HCT116 (cell line): ENCODE data around the gene IL6R. TPM values are rescaled to one million over a fixed set of nuclear protein-coding genes. Genes with fewer than 3 reads are reported as not detected.

Source experiments
- ATAC-seq: fragments of 200-7000 bp; cut with Tn5 transposase; 2 replicates; pipeline ENCODE4 v1.9.1; 2020; ENCODE audit warnings: mild to moderate bottlenecking, moderate library complexity
- BruUV-seq: library from RNA; stranded (reverse); fragments of 400-500 nt; replicated peaks from 2 replicates; lab custom pipeline; 2021; lab: Mats Ljungman, UMichigan
- CTCF ChIA-PET: fragments of 300-600 bp; sonication (Branson Sonifier 250); formaldehyde crosslinking; loops from one replicate; lab custom pipeline; 2021; ENCODE audit warnings: antibody characterized with exemption; lab: Charles Lee
- POLR2A ChIA-PET: fragments of 300-600, 350-600 bp; sonication (Branson Sonifier 250); formaldehyde crosslinking; loops from one replicate; lab custom pipeline; 2021; ENCODE audit warnings: antibody characterized with exemption; lab: Charles Lee
- RAD21 ChIA-PET, 2 experiments: fragments of 300-600 bp; sonication (Branson Sonifier 250); formaldehyde crosslinking; loops; one replicate each; lab custom pipeline; 2023; ENCODE audit warnings: low total read pairs in 2 of 2; ENCODE audit not compliant: uncharacterized antibody in 2 of 2, unreplicated experiment in 2 of 2, low non-redundant PET in 1 of 2; lab: Charles Lee
- DNase-seq: peaks from one replicate; pipeline ENCODE4 v3.0.0-alpha.2; 2010; ENCODE audit warnings: low read depth, low spot score
- H2AFZ ChIP-seq: fragments of 200-600 bp; shearing (Covaris generic), sonication (generic); 2 replicates; pipeline ENCODE4 v1.6.1; 2017; ENCODE audit warnings: low read depth, mixed run types, mixed read lengths, antibody characterized with exemption, low read length; ENCODE audit not compliant: poor library complexity, severe bottlenecking
- H3K27ac ChIP-seq: 2 replicates; pipeline ENCODE4 v1.5.1; 2012; ENCODE audit warnings: low read depth, low read length
- H3K27me3 ChIP-seq: fragments of 200-600 bp; sonication (generic); 2 replicates; pipeline ENCODE4 v1.6.1; 2016; ENCODE audit warnings: mixed run types, low read length, mixed read lengths; ENCODE audit not compliant: insufficient read depth
- H3K36me3 ChIP-seq, 2 experiments: fragments of 200-500 bp in 1 of 2; fragments of 200-600 bp in 1 of 2; sonication (Bioruptor generic) in 1 of 2; sonication (generic) in 1 of 2; 2 replicates each; pipeline versions ENCODE4 v1.5.1 to v1.6.1; 2014 to 2016; ENCODE audit warnings: low read length in 2 of 2, inconsistent platforms in 1 of 2, mixed read lengths in 1 of 2, mixed run types in 1 of 2; ENCODE audit not compliant: insufficient read depth in 2 of 2, control insufficient read depth in 1 of 2
- H3K4me1 ChIP-seq, 2 experiments: fragments of 200-600 bp in 1 of 2; sonication (generic) in 1 of 2; 2 replicates each; pipeline versions ENCODE4 v1.5.1 to v1.6.1; 2012 to 2017; ENCODE audit warnings: low read length in 2 of 2, inconsistent platforms in 1 of 2, mild to moderate bottlenecking in 1 of 2, mixed read lengths in 1 of 2, mixed run types in 1 of 2, moderate library complexity in 1 of 2; ENCODE audit not compliant: insufficient read depth in 2 of 2, control insufficient read depth in 1 of 2
- H3K4me2 ChIP-seq: fragments of 200-600 bp; sonication (generic); 2 replicates; pipeline ENCODE4 v1.6.1; 2017; ENCODE audit warnings: mixed run types, low read length, mixed read lengths
- H3K4me3 ChIP-seq, 2 experiments: fragments of 200-600 bp in 1 of 2; sonication (generic) in 1 of 2; replicated peaks in 1 of 2; 2 replicates each; pipeline ENCODE4 v1.5.1; 2011 to 2016; ENCODE audit warnings: low read length in 2 of 2, control low read depth in 1 of 2, low read depth in 1 of 2, mild to moderate bottlenecking in 1 of 2, mixed read lengths in 1 of 2, mixed run types in 1 of 2
- H3K79me2 ChIP-seq: fragments of 200-600 bp; sonication (generic); 2 replicates; pipeline ENCODE4 v1.6.1; 2017; ENCODE audit warnings: mild to moderate bottlenecking, mixed run types, low read length, moderate library complexity, mixed read lengths; ENCODE audit not compliant: insufficient read depth
- H3K9ac ChIP-seq: fragments of 200-600 bp; sonication (generic); 2 replicates; pipeline ENCODE4 v1.6.1; 2016; ENCODE audit warnings: low read length, mixed read lengths
- H3K9me2 ChIP-seq: fragments of 200-600 bp; sonication (generic), shearing (Covaris generic); 2 replicates; pipeline ENCODE4 v1.6.1; 2017; ENCODE audit warnings: mixed run types, mild to moderate bottlenecking, moderate library complexity; ENCODE audit not compliant: insufficient read depth
- H3K9me3 ChIP-seq, 2 experiments: fragments of 200-500 bp in 1 of 2; fragments of 200-600 bp in 1 of 2; sonication (Bioruptor generic) in 1 of 2; sonication (generic) in 1 of 2; 2 replicates each; pipeline ENCODE4 v1.6.1; 2014 to 2017; ENCODE audit warnings: low read length in 2 of 2, mixed read lengths in 2 of 2, inconsistent platforms in 1 of 2, low read depth in 1 of 2, mild to moderate bottlenecking in 1 of 2, mixed run types in 1 of 2, moderate library complexity in 1 of 2; ENCODE audit not compliant: control insufficient read depth in 1 of 2, insufficient read depth in 1 of 2
- H4K20me1 ChIP-seq: fragments of 200-600 bp; sonication (generic), shearing (Covaris generic); 2 replicates; pipeline ENCODE4 v1.6.1; 2017; ENCODE audit warnings: mixed run types, mild to moderate bottlenecking, moderate library complexity; ENCODE audit not compliant: insufficient read depth
- CEBPB ChIP-seq: IDR thresholded peaks from 2 replicates; pipeline ENCODE4 v1.6.1; 2012; ENCODE audit warnings: low read depth
- EGR1 ChIP-seq: IDR thresholded peaks from 2 replicates; pipeline ENCODE4 v1.6.1; 2012; ENCODE audit warnings: low read depth
- ELF1 ChIP-seq: IDR thresholded peaks from 2 replicates; pipeline ENCODE4 v1.6.1; 2012; ENCODE audit warnings: low read depth, borderline replicate concordance
- EZH2 ChIP-seq: fragments of 200-600 bp; sonication (generic); IDR thresholded peaks from 2 replicates; pipeline ENCODE4 v1.6.1; 2017; ENCODE audit warnings: antibody characterized with exemption, mixed run types
- EZH2phosphoT487 ChIP-seq: fragments of 200-600 bp; IDR thresholded peaks from 2 replicates; pipeline ENCODE4 v1.6.1; 2018; ENCODE audit warnings: antibody characterized with exemption, borderline replicate concordance
- FOSL1 ChIP-seq: IDR thresholded peaks from 2 replicates; pipeline ENCODE4 v1.6.1; 2012; ENCODE audit warnings: low read depth
- JUND ChIP-seq: IDR thresholded peaks from 2 replicates; pipeline ENCODE4 v1.6.1; 2012
- POLR2AphosphoS5 ChIP-seq: IDR thresholded peaks from 2 replicates; pipeline ENCODE4 v1.6.1; 2011; ENCODE audit warnings: mild to moderate bottlenecking, low read depth, low read length, moderate library complexity
- TCF7L2 ChIP-seq: IDR thresholded peaks from 2 replicates; pipeline ENCODE4 v1.7.0; 2011; ENCODE audit warnings: borderline replicate concordance, inconsistent platforms; ENCODE audit not compliant: insufficient read depth, insufficient read length; ENCODE audit errors: extremely low read depth
- ZFX ChIP-seq: fragments of 450-650 bp; IDR thresholded peaks from 2 replicates; pipeline ENCODE4 v1.6.1; 2017
- intact Hi-C: fragments of 100-400 bp; cut with micrococcal nuclease; formaldehyde crosslinking; loops from 2 replicates; pipeline ENCODE4 v1.10.0; 2022
- total RNA-seq: library from RNA; stranded (reverse); gene quantifications from one replicate; pipeline ENCODE4 v1.2.1, GENCODE V29; 2021; ENCODE audit not compliant: unreplicated experiment
- TF ChIP-seq, protein P1 (sequence below): IDR thresholded peaks from 2 replicates; pipeline ENCODE4 v1.6.1; 2012
- TF ChIP-seq, protein P2 (sequence below), 3 experiments: fragments of 200-600 bp in 1 of 3; sonication (generic) in 1 of 3; IDR thresholded peaks in 2 of 3; conservative IDR thresholded peaks in 1 of 3; 2 replicates each; pipeline ENCODE4 v1.5.1; 2012 to 2017; ENCODE audit warnings: low read depth in 2 of 3, low read length in 2 of 3, antibody characterized with exemption in 1 of 3, borderline replicate concordance in 1 of 3, control low read depth in 1 of 3, mild to moderate bottlenecking in 1 of 3, mixed read lengths in 1 of 3, mixed run types in 1 of 3, moderate library complexity in 1 of 3; ENCODE audit not compliant: insufficient read depth in 1 of 3
- TF ChIP-seq, protein P3 (sequence below): IDR thresholded peaks from 2 replicates; pipeline ENCODE4 v1.6.1; 2011; ENCODE audit warnings: mild to moderate bottlenecking, low read length, moderate library complexity; ENCODE audit not compliant: insufficient replicate concordance; ENCODE audit errors: extremely low read depth

IL6R gene
- total RNA-seq, 1 experiment from 2014 or later: 6.8 TPM

DNA sequence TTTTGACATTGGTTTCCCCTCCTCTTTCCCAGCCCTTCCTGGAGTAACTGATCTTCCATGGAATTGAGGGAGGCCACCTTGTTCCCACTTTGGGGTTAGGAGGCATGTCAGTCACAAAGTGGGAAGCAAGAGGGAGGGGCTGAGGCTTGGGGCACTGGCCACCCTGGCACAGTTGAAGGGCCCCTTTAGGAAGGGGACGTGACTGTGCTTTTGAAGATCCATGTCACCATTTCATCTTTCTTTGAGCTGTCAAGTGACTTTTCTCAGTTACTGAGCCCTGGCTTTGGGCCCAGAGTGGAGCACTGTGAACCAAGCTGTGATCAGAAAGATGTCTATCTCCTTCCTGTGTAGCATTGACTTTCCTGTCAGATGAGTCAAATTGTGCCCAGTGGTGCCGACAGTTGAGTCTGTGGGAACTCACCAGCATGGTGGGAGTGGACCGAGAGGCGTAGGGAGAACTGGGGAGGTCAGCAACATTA, 58.4 kb downstream of the IL6R start:
- no peak overlapping the region for H2AFZ ChIP-seq
- peak overlapping the region; percentile 52 for H3K4me2 ChIP-seq
- H3K27me3 ChIP-seq: no peaks in the 10 kb centered on the region
- RAD21 ChIA-PET: no interaction called here
- H3K36me3 ChIP-seq: no peaks in the 10 kb centered on the region
- H4K20me1 ChIP-seq: no peaks in the 10 kb centered on the region
- H3K4me1 ChIP-seq: peaks cover 15 to 22% of the 10 kb centered on the region in 2 experiments
- intact Hi-C loops: no loop called here
- H3K4me3 ChIP-seq: no peak overlapping the region
- no TSS peak for BruUV-seq
- ATAC-seq (peak; percentile 65), DNase-seq (no peak)
- H3K9ac ChIP-seq: peak overlapping the region; percentile 25
- no peaks in the 10 kb centered on the region for H3K9me2 ChIP-seq
- TF ChIP-seq EZH2: no peak
- TF ChIP-seq ELF1: no peak
- TF ChIP-seq POLR2AphosphoS5: no peak
- no peak for TF ChIP-seq EZH2phosphoT487
- TF ChIP-seq EGR1: no peak
- TF ChIP-seq, protein P1, sequence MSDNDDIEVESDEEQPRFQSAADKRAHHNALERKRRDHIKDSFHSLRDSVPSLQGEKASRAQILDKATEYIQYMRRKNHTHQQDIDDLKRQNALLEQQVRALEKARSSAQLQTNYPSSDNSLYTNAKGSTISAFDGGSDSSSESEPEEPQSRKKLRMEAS: no peak
- no peak for TF ChIP-seq FOSL1
- CTCF ChIA-PET: interaction anchor here (0.7 to 1.0 kb wide), 3 partner anchors 22 to 536 kb away, joined by 3 read pairs; no protein-coding TSS in a partner anchor
- POLR2A ChIA-PET: no interaction called here
- no peaks in the 10 kb centered on the region for H3K9me3 ChIP-seq
- H3K27ac ChIP-seq: peak overlapping the region; percentile 60
- H3K79me2 ChIP-seq: no peaks in the 10 kb centered on the region

DNA sequence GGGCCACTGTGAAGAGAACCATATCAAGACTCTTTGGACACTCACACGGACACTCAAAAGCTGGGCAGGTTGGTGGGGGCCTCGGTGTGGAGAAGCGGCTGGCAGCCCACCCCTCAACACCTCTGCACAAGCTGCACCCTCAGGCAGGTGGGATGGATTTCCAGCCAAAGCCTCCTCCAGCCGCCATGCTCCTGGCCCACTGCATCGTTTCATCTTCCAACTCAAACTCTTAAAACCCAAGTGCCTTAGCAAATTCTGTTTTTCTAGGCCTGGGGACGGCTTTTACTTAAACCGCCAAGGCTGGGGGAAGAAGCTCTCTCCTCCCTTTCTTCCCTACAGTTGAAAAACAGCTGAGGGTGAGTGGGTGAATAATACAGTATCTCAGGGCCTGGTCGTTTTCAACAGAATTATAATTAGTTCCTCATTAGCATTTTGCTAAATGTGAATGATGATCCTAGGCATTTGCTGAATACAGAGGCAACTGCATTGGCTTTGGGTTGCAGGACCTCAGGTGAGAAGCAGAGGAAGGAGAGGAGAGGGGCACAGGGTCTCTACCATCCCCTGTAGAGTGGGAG, 60.6 kb downstream of the IL6R start:
- H3K4me1 ChIP-seq: peaks cover 15 to 22% of the 10 kb centered on the region in 2 experiments
- TF ChIP-seq POLR2AphosphoS5: no peak
- TF ChIP-seq, protein P2, sequence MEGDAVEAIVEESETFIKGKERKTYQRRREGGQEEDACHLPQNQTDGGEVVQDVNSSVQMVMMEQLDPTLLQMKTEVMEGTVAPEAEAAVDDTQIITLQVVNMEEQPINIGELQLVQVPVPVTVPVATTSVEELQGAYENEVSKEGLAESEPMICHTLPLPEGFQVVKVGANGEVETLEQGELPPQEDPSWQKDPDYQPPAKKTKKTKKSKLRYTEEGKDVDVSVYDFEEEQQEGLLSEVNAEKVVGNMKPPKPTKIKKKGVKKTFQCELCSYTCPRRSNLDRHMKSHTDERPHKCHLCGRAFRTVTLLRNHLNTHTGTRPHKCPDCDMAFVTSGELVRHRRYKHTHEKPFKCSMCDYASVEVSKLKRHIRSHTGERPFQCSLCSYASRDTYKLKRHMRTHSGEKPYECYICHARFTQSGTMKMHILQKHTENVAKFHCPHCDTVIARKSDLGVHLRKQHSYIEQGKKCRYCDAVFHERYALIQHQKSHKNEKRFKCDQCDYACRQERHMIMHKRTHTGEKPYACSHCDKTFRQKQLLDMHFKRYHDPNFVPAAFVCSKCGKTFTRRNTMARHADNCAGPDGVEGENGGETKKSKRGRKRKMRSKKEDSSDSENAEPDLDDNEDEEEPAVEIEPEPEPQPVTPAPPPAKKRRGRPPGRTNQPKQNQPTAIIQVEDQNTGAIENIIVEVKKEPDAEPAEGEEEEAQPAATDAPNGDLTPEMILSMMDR (IDR thresholded peaks at IDR 0.05 in 2 of 3, conservative IDR thresholded peaks at IDR 0.05 in 1 of 3; ENCODE audit: borderline replicate concordance in 1 of 3, insufficient read depth in 1 of 3, low read depth in 2 of 3, low read length in 2 of 3): no peak
- TF ChIP-seq, protein P3, sequence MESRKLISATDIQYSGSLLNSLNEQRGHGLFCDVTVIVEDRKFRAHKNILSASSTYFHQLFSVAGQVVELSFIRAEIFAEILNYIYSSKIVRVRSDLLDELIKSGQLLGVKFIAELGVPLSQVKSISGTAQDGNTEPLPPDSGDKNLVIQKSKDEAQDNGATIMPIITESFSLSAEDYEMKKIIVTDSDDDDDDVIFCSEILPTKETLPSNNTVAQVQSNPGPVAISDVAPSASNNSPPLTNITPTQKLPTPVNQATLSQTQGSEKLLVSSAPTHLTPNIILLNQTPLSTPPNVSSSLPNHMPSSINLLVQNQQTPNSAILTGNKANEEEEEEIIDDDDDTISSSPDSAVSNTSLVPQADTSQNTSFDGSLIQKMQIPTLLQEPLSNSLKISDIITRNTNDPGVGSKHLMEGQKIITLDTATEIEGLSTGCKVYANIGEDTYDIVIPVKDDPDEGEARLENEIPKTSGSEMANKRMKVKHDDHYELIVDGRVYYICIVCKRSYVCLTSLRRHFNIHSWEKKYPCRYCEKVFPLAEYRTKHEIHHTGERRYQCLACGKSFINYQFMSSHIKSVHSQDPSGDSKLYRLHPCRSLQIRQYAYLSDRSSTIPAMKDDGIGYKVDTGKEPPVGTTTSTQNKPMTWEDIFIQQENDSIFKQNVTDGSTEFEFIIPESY: no peak
- no peak for TF ChIP-seq JUND
- TF ChIP-seq ZFX: no peak
- TF ChIP-seq TCF7L2: no peak
- no peak for TF ChIP-seq CEBPB
- TF ChIP-seq, all 23 proteins: peak for 0
- Histone ChIP-seq H4K20me1 (no peaks in the 10 kb centered on the region), H2AFZ (no peak overlapping the region), H3K9ac (no peak overlapping the region), H3K27me3 (no peaks in the 10 kb centered on the region), H3K4me3 (no peak overlapping the region), H3K9me2 (no peaks in the 10 kb centered on the region), H3K9me3 (no peaks in the 10 kb centered on the region), H3K27ac (no peak overlapping the region), H3K79me2 (no peaks in the 10 kb centered on the region), H3K36me3 (no peaks in the 10 kb centered on the region), H3K4me2 (no peak overlapping the region)
- ATAC-seq (no peak), DNase-seq (no peak)
- no TSS peak for BruUV-seq
- intact Hi-C loops: no loop called here
- RAD21 ChIA-PET: no interaction called here
- CTCF ChIA-PET: interaction anchor here (1.2 kb wide), 1 partner anchor 19 kb away, joined by 3 read pairs; no protein-coding TSS in a partner anchor
- POLR2A ChIA-PET: no interaction called here
